HG03575 (cell line): ENCODE measurements around the gene SLC8A1.

Experiments
- ATAC-seq: cut with Tn5 transposase; IDR thresholded peaks from one replicate; pipeline ENCODE4 v1.9.1; 2021; ENCODE audit not compliant: unreplicated experiment, insufficient number of reproducible peaks, low FRiP score; ENCODE audit errors: extremely low read depth

The SLC8A1 gene

DNA sequence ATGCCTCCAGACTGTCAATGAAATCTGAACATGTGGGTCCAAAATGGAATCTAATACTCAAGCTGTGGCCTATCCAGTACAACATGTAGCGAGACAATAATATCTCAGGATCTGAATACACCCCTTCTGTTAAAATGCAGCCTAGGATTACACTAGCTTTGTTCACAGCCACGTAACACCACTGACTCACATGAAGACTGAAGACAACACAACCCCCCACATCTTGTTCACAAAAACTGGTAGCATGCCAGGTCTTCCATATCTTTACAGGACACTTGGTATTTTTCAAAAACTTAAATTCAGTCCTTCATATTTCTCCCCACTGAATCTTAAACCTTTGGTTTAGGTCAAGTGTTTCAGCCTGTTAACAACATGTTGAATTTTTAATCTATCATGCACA lies 84.2 kb downstream of the SLC8A1 start:
- no peak for ATAC-seq

DNA sequence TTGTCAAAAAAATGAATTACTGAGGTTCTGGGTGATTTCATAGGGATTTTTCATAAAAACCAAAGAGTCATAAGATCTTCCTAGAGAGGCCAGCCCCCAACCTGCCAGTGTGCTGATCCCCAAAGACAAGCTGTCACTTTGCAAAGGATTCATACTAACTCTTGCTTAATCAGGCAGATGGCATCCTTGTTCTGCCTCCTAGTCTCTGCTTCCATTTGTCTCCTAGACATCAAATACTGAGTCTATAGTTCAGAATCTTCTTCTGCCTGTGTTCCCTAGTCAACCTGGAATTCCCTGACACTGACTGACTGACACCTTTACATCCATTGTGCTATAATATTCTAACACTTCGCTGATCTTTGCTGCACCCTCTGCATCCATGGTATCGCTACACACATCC lies 84.9 kb downstream of the SLC8A1 start:
- ATAC-seq = no peak

DNA sequence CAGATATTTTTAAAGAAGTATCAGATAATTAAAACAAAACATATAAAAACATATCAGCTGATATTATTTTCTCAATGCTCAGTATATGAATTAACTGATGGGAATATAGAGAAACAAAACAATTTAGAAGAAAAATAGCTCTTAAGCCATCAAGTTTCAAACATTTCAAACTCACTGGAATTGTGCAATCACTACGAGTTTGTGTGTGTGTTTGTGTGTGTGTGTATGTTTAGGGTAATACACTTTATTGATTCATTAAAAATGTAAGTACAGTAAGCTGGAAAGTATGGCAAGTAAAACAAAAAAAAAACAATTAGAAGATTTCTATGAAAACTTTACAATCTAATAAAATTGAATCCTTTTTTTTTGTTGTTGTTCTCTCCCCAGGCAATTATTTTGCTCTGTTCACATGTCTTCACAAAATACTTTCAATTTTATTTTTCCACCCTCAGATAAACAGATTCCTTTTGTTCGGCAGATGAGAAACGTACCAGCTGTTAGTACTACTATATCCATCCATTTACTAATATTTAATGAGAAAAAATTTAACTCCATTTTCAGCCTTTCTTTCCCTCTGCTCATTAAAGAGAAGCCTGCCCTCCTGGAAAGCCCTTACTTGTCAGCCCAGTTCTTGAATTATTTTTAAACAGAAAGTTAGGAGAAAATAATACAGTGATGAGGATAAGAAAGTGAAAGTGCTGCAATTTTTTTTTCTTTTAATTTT lies 87.6 kb downstream of the SLC8A1 start:
- ATAC-seq = no peak

- ATAC-seq = no peak
These were observed 88.3 kb downstream of the SLC8A1 start for GRCh38 chr2:40363631-40364030.

- ATAC-seq = no peak
These were observed 88.7 kb downstream of the SLC8A1 start for GRCh38 chr2:40363231-40363630.

DNA sequence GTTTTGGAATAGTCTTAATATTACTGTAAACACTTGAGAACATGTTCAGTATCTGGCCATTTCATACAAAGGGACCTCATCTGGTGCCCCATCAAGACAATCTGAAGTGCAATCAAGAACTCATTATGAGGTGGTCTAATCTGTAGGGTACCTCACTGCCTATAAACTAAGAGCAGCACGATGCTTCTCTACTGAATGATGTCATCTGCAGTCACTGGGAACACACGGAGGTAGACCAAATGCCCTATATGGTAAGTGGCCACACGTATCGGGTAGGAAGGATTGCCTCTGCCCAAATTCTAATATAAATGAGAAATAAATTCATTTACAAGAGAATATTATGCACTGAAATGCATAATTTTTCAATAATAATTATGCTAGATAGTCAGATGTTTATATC lies 90.4 kb downstream of the SLC8A1 start:
- no peak for ATAC-seq

DNA sequence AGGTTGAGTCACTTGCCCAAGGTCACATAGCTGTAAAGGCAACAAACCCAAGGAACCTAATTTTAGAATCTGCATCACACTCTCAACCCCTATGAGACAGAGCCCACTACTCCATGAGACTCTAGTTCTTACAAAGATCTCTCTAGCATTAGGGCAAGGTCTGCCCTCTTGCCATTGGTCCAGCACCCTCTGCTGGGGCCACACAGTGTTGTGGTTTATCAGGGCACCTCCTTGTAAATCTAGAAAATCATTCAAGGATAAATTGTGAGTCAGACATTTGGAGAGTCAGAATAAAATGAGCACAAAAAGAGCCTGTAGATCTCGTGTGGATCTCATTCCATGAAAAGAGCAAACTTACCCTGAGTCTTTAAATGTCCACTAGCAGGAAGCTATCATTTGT lies 91.2 kb downstream of the SLC8A1 start:
- no peak for ATAC-seq

DNA sequence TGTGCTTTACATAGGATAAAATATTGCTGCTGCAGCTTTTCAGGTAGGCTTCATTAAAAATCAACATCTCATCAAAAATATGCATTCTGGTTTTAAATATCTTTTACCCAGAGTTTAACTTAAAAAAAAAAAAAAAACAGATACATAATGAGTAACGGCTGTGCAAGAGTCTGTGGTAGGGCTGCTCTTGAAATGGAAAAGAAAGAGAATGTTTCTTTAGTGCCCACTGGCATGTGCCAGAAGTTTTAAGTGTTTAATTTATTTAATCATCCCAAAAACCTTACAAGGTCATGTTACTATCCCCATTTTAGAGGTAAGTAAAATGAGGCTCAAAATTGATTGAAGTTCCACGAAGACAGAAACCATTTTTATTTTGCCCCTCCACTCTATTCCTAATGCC lies 92.1 kb downstream of the SLC8A1 start:
- no peak for ATAC-seq

- no peak for ATAC-seq
These were observed 93.1 kb downstream of the SLC8A1 start for GRCh38 chr2:40358783-40359182.

DNA sequence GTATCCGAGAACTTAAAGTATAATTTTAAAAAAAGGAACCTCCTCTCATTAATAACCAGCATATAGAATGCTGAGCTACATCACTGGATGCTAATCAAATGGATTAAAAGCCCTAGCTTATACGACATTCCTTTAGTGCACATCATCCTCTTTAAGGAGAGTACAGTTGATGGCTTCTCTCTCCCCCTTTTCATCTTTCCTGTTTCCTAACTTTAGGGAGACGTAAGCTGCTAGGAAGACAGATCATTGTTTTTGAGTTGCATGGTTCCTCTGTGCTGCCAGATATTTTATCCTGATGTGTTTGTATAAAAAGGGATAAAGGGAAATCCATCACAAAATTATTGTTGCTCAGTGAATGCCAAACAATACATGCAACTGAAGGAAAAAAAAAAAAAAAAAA lies 94.2 kb downstream of the SLC8A1 start:
- ATAC-seq = no peak

GRCh38 chr2:40355451-40355850 lies 96.4 kb downstream of the SLC8A1 start:
- no peak for ATAC-seq

DNA sequence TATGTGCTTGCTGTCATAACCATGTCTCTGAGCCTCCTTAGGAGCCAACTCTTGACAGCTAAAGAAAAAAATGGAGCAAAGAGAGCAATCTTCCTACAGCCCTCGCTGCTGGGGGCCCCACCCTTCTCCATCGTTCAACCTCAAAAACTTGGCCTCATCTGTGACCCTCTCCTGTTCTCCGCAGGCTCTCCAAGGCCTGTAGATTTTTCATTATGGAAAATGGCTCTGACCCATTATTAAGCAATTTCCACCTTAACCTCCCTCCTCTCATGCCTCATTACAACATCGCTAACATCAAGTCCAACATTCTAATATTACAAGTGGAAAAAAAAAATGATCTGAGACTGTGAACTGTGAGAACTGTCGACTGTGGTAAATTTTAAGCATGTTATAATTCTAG lies 98.7 kb downstream of the SLC8A1 start:
- no peak for ATAC-seq

GRCh38 chr2:40352703-40353099 lies 99.2 kb downstream of the SLC8A1 start:
- ATAC-seq = no peak

DNA sequence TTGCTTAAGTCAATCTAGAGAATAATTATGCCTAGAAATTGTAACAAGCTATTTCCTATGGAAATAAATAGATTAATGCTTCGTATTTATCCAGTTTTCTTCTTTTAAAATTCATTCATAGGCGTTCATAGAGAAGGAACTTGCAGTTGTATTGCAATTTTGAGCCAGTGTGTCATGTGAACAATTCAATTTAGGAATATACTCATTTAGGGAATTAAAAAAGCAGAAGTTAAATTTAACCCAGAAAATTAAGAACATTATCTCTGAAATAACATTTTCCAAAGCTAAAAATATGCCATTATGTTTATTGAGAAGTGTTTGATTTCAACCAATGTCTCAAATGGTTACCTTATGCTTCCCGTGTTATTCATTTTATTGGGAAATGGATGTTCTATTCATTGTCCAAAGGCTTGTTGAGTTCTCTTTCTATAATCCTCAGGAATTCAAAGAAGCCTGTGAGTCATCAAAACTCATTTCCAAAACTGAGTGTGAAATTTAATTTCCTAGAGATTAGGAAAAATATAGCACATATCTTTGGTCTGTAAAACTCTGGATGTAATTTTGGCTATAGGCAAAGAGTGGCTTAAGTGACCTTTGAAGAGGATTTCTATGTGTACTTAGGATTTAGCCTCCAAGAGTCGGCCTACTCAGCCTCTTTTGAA lies 99.7 kb downstream of the SLC8A1 start:
- ATAC-seq = no peak

- no peak for ATAC-seq
These were observed 103.2 kb downstream of the SLC8A1 start for GRCh38 chr2:40348665-40349064.

DNA sequence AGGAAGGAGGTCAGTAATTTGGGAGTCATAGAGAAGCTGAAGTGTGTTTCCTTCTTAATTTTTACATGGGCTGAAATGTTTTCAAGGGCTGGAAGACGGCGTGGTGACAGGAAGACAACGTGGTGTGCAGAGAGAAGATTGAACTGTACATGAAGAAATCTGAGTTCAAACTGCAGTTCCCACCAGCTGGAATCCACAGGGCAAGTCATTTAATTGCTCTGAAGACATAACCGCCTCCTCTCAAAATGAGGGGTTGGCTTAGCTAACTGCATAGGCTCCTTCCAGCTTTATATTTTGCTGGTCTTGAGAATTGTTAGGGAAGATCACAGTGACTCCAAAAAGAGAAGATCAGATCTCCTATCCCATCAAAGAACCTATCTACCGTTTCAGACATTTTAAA lies 103.9 kb downstream of the SLC8A1 start:
- no peak for ATAC-seq

- peak; percentile 77 for ATAC-seq
These were observed 105.1 kb downstream of the SLC8A1 start for GRCh38 chr2:40346535-40347354.

DNA sequence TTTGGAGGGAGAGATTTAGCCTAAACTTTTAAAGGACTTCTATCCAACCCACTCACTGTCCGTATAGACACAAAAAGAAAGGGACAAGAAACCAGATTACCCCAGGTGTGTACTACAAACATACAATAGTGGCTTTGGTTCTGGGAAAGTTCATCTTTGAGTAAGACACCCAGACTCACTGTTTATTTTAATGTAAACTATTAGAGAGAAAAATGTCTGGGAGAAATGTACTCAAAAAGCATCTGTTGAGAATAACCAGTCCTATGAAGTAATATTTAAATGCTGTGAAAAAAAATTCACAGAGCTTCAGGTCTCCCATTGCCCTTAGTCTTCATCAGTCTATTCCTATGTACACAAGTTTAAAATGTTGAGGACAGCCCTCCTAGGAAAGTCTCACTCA lies 107.5 kb downstream of the SLC8A1 start:
- ATAC-seq = no peak

GRCh38 chr2:40343902-40344301 lies 108.0 kb downstream of the SLC8A1 start:
- no peak for ATAC-seq

GRCh38 chr2:40341198-40341597 lies 110.7 kb downstream of the SLC8A1 start:
- ATAC-seq = no peak
